T-helper 2 cell treated with Interferon-gamma antibody and Interleukin-4, amounts not matched to agents 100 ng/mL and 5 ng/mL, for 36 hours (primary cell): Measurements from ENCODE around the gene WFDC6. TPM values are rescaled to one million over a fixed set of nuclear protein-coding genes. Genes with fewer than 3 reads are reported as not detected.
"Not testable (repeated sequence)": the region's sequence is repeated elsewhere in the genome, so short reads cannot be mapped to it uniquely, and the experiment has no call there.

Experiments used
- intact Hi-C: fragments of 100-400 bp; cut with micrococcal nuclease; formaldehyde crosslinking; loops from one replicate; pipeline ENCODE4 v1.15.1; 2023
- total RNA-seq: library from RNA; stranded (reverse); gene quantifications from 2 replicates; pipeline ENCODE4 v1.2.3, GENCODE V29; 2022

WFDC6 gene
- total RNA-seq, result not detected in 2 replicates

GRCh38 chr20:45539382-45539781 lies at the start of gene WFDC6:
WFDC6 (minus strand) TSS chr20:45539482; CDS start chr20:45539407, 75 bp downstream.
- intact Hi-C loops, result no loop called here

- intact Hi-C loops, result no loop called here
Observed at GRCh38 chr20:45588800-45589199, 49.5 kb upstream of the WFDC6 start.

- intact Hi-C loops, result not testable (repeated sequence)
Observed at GRCh38 chr20:45585986-45586385, 46.7 kb upstream of the WFDC6 start.

- intact Hi-C loops, result not testable (repeated sequence)
Observed at GRCh38 chr20:45584294-45584693, 45.0 kb upstream of the WFDC6 start.

GRCh38 chr20:45583502-45583901 lies 44.2 kb upstream of the WFDC6 start:
- intact Hi-C loops, result no loop called here

- intact Hi-C loops, result no loop called here
Observed at GRCh38 chr20:45581702-45582101, 42.4 kb upstream of the WFDC6 start.

- intact Hi-C loops, result no loop called here
Observed at GRCh38 chr20:45579184-45579583, 39.9 kb upstream of the WFDC6 start, which contains the start of gene WFDC8. WFDC8 (minus strand) TSS chr20:45579284; CDS start chr20:45579247, 37 bp downstream.

- intact Hi-C loops, result no loop called here
Observed at GRCh38 chr20:45578231-45578630, 38.9 kb upstream of the WFDC6 start.

GRCh38 chr20:45576995-45577394 lies 37.7 kb upstream of the WFDC6 start:
- intact Hi-C loops, result no loop called here

GRCh38 chr20:45575931-45576330 lies 36.6 kb upstream of the WFDC6 start:
- intact Hi-C loops, result no loop called here

GRCh38 chr20:45569650-45570049 lies 30.4 kb upstream of the WFDC6 start:
- intact Hi-C loops, result not testable (repeated sequence)

GRCh38 chr20:45564760-45565276 lies 25.5 kb upstream of the WFDC6 start:
- intact Hi-C loops, result no loop called here

GRCh38 chr20:45555198-45555597 lies 15.9 kb upstream of the WFDC6 start:
- intact Hi-C loops, result no loop called here

GRCh38 chr20:45552456-45552855 lies 13.2 kb upstream of the WFDC6 start:
- intact Hi-C loops, result no loop called here

- intact Hi-C loops, result no loop called here
Observed at GRCh38 chr20:45550765-45551164, 11.5 kb upstream of the WFDC6 start.

GRCh38 chr20:45548410-45548809 lies 9.1 kb upstream of the WFDC6 start:
- intact Hi-C loops, result no loop called here

GRCh38 chr20:45547206-45547770 lies 8.0 kb upstream of the WFDC6 start, which contains the start of gene EPPIN:
EPPIN (minus strand) TSS chr20:45547401; CDS start chr20:45547357, 44 bp downstream.
- intact Hi-C loops, result no loop called here

GRCh38 chr20:45545754-45546453 lies 6.6 kb upstream of the WFDC6 start:
- intact Hi-C loops, result no loop called here

- intact Hi-C loops, result no loop called here
Observed at GRCh38 chr20:45545351-45545750, 6.1 kb upstream of the WFDC6 start.

GRCh38 chr20:45538209-45538799 lies 978 bp downstream of the WFDC6 start:
- intact Hi-C loops, result no loop called here

- intact Hi-C loops, result no loop called here
Observed at GRCh38 chr20:45527294-45527693, 12.0 kb downstream of the WFDC6 start.

- intact Hi-C loops, result no loop called here
Observed at GRCh38 chr20:45523821-45524220, 15.5 kb downstream of the WFDC6 start.
